ENCODE results near the gene AOPEP. TPM values are rescaled to one million over a fixed set of nuclear protein-coding genes. Genes with fewer than 3 reads are reported as not detected.

Gene AOPEP
- total RNA-seq, 6 experiments from 2014 or later = 36.6 to 110 (median 63.3) TPM

- H3K27ac ChIP-seq = no peak overlapping the region
- no peak for TF ChIP-seq CTCF (IDR thresholded peaks at IDR 0.05)
- no peak for TF ChIP-seq POLR2A (IDR thresholded peaks at IDR 0.05)
- H3K27me3 ChIP-seq = no peaks in the 10 kb centered on the region
- peaks cover 0 to 15% (median 3%) of the 10 kb centered on the region in 4 donors for H3K4me1 ChIP-seq
- ATAC-seq (no peak), DNase-seq (no peak)
- H3K36me3 ChIP-seq = no peaks in the 10 kb centered on the region
- 68% methylated on average over 3 of the region's 3 CpGs for WGBS (ENCODE audit: insufficient coverage, low coverage, low lambda C conversion rate, missing lambda C conversion rate)
- intact Hi-C loops (cut with DNase I) = no loop called here
- H3K4me3 ChIP-seq = no peak overlapping the region
- H3K9me3 ChIP-seq = no peaks in the 10 kb centered on the region
Measured at GRCh38 chr9:94740145-94740840, 13.8 kb downstream of the AOPEP start.

- Histone ChIP-seq H3K9me3 (no peaks in the 10 kb centered on the region), H3K4me3 (no peak overlapping the region), H3K27ac (no peak overlapping the region), H3K27me3 (no peaks in the 10 kb centered on the region), H3K36me3 (no peaks in the 10 kb centered on the region), H3K4me1 (peaks cover 0 to 15% (median 3%) of the 10 kb centered on the region in 4 donors)
- no peak for DNase-seq
- peak in 1 of 4 donors; percentile 32 for ATAC-seq
- intact Hi-C loops (cut with DNase I) = no loop called here
- 37% methylated on average over 3 of the region's 3 CpGs for WGBS (ENCODE audit: insufficient coverage, low coverage, low lambda C conversion rate, missing lambda C conversion rate)
- TF ChIP-seq CTCF (IDR thresholded peaks at IDR 0.05) (no peak), POLR2A (IDR thresholded peaks at IDR 0.05) (no peak)
Measured at GRCh38 chr9:94741866-94742265, 15.4 kb downstream of the AOPEP start.

DNA sequence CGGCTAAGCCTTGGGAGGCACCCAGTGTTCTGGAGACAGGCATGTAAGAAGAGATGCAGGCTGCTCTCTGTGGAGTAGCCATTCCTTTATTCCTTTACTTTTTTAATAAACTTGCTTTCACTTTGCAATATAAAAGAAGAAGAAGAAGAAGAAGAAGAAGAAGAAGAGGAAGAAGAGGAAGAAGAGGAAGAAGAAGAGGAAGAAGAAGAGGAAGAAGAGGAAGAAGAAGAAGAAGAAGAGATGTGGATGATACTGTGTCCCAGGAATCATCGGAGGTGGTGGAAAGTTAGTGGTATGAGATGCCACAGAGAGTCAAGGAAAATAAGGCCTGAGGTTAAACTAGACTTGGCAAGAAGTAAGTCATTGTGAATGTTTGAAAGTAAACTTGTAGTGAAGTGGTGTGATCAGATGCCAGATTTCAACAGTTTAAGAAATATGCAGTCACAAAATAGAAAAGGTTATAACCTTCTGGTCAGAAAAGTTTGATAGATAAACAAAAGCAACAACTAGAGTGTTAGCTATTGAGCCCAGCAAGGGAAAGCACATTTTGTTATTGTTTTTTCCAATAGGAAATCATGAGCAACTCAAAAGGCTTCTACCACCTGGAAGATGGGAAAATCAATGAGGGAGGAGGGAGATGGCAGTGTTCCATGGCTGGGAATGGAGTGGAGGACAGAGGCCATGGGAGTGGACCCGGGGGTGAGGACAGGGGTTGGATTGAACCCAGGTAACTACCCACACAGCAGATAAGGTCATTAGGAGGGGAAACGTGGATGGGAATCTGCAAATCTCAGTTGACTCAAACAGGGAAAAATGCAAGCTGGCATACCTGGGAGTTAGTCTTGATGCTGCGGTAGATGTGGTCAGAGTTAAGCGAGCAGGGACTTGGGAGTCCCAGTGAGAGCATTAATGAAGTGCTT, 16.8 kb downstream of the AOPEP start:
- intact Hi-C loops (cut with DNase I) = no loop called here
- no peaks in the 10 kb centered on the region for H3K9me3 ChIP-seq
- no peak overlapping the region for H3K4me3 ChIP-seq
- no peak for TF ChIP-seq CTCF (IDR thresholded peaks at IDR 0.05)
- TF ChIP-seq POLR2A (IDR thresholded peaks at IDR 0.05) = no peak
- ATAC-seq (peak; percentile 92 to 95 (median 93)), DNase-seq (peak; percentile 68 to 78 (median 76))
- no peaks in the 10 kb centered on the region for H3K36me3 ChIP-seq
- WGBS (ENCODE audit: insufficient coverage, low coverage, low lambda C conversion rate, missing lambda C conversion rate) = 32% methylated on average over 6 of the region's 6 CpGs
- peak overlapping the region; percentile 1 to 48 (median 23) for H3K27ac ChIP-seq
- no peaks in the 10 kb centered on the region for H3K27me3 ChIP-seq
- H3K4me1 ChIP-seq = peaks cover 0 to 15% (median 3%) of the 10 kb centered on the region in 4 donors

- Histone ChIP-seq H3K4me1 (peaks cover 0 to 15% (median 3%) of the 10 kb centered on the region in 4 donors), H3K9me3 (peaks cover 0 to 9% (median 2%) of the 10 kb centered on the region in 4 donors), H3K36me3 (no peaks in the 10 kb centered on the region), H3K27ac (no peak overlapping the region), H3K4me3 (no peak overlapping the region), H3K27me3 (no peaks in the 10 kb centered on the region)
- WGBS (ENCODE audit: insufficient coverage, low coverage, low lambda C conversion rate, missing lambda C conversion rate) = 85% methylated on average over 7 of the region's 8 CpGs
- TF ChIP-seq POLR2A (IDR thresholded peaks at IDR 0.05) = no peak
- TF ChIP-seq CTCF (IDR thresholded peaks at IDR 0.05) = no peak
- intact Hi-C loops (cut with DNase I) = no loop called here
- DNase-seq = no peak
- no peak for ATAC-seq
Measured at GRCh38 chr9:94745806-94746540, 19.5 kb downstream of the AOPEP start.
